Panc1 (cell line): ENCODE data around the gene ENTPD6. TPM values are rescaled to one million over a fixed set of nuclear protein-coding genes. Genes with fewer than 3 reads are reported as not detected.

Source experiments
- ATAC-seq: fragments of 200-7000 bp; cut with Tn5 transposase; 2 replicates; pipeline ENCODE4 v1.9.1; 2020; ENCODE audit warnings: mild to moderate bottlenecking, moderate library complexity
- BruUV-seq: library from RNA; stranded (reverse); fragments of 400-500 nt; replicated peaks from 2 replicates; lab custom pipeline; 2021; lab: Mats Ljungman, UMichigan
- CTCF ChIA-PET: fragments of 300-600 bp; sonication (Branson Sonifier 250); formaldehyde crosslinking; loops from one replicate; lab custom pipeline; 2022; ENCODE audit warnings: antibody characterized with exemption; lab: Charles Lee
- POLR2A ChIA-PET: fragments of 300-600 bp; sonication (Branson Sonifier 250); formaldehyde crosslinking; loops from one replicate; lab custom pipeline; 2022; ENCODE audit warnings: antibody characterized with exemption; lab: Charles Lee
- DNase-seq: peaks from one replicate; pipeline ENCODE4 v3.0.0-alpha.2; 2010; ENCODE audit warnings: low read depth, low spot score
- H3K27ac ChIP-seq: 2 replicates; pipeline ENCODE4 v1.5.1; 2011; ENCODE audit warnings: mild to moderate bottlenecking, low read length, inconsistent platforms
- H3K27me3 ChIP-seq: fragments of 200-500 bp; sonication (Bioruptor generic); 2 replicates; pipeline ENCODE4 v1.6.0; 2014; ENCODE audit warnings: low read length, inconsistent platforms; ENCODE audit not compliant: control insufficient read depth, insufficient read depth
- H3K36me3 ChIP-seq: fragments of 200-500 bp; sonication (Bioruptor generic); 2 replicates; pipeline ENCODE4 v1.5.1; 2014; ENCODE audit warnings: inconsistent platforms, mild to moderate bottlenecking, low read length, moderate library complexity; ENCODE audit not compliant: control insufficient read depth, insufficient read depth
- H3K4me1 ChIP-seq: 2 replicates; pipeline ENCODE4 v1.5.1; 2011; ENCODE audit warnings: inconsistent platforms, mild to moderate bottlenecking, low read length, moderate library complexity; ENCODE audit not compliant: control insufficient read depth, insufficient read depth
- H3K4me3 ChIP-seq, 2 experiments: 2 replicates each; pipeline ENCODE4 v1.5.1; 2011 to 2012; ENCODE audit warnings: low read depth in 2 of 2, low read length in 2 of 2, mild to moderate bottlenecking in 2 of 2, inconsistent platforms in 1 of 2, moderate library complexity in 1 of 2
- H3K9me3 ChIP-seq: fragments of 200-500 bp; sonication (Bioruptor generic); 2 replicates; pipeline ENCODE4 v1.5.1; 2014; ENCODE audit warnings: low read depth, mild to moderate bottlenecking, inconsistent platforms, low read length, moderate library complexity; ENCODE audit not compliant: control insufficient read depth, insufficient read depth
- CTCF ChIP-seq: fragments of 450-650 bp; IDR thresholded peaks from 2 replicates; pipeline ENCODE4 v1.5.1; 2017; ENCODE audit warnings: mild to moderate bottlenecking
- POLR2AphosphoS5 ChIP-seq: IDR thresholded peaks from 2 replicates; pipeline ENCODE4 v1.6.1; 2012; ENCODE audit warnings: mild to moderate bottlenecking, low read depth, low read length, moderate library complexity
- SIN3A ChIP-seq: IDR thresholded peaks from 2 replicates; pipeline ENCODE4 v1.6.1; 2012; ENCODE audit warnings: low read depth, mild to moderate bottlenecking, low read length, moderate library complexity, borderline replicate concordance; ENCODE audit not compliant: insufficient read depth
- TCF7L2 ChIP-seq: IDR thresholded peaks from 2 replicates; pipeline ENCODE4 v1.6.1; 2011; ENCODE audit warnings: mild to moderate bottlenecking, low read depth, low read length, inconsistent platforms
- in situ Hi-C: cut with HindIII; loops from 2 replicates; pipeline ENCODE4 v1.10.0; 2016; ENCODE audit warnings: low sequenced_read_pairs, low pct_unique_long_range_greater_than_20kb
- intact Hi-C: fragments of 100-400 bp; cut with micrococcal nuclease; formaldehyde crosslinking; loops from one replicate; pipeline ENCODE4 v1.10.0; 2022; ENCODE audit not compliant: unreplicated experiment
- total RNA-seq: library from RNA; stranded (reverse); gene quantifications from one replicate; pipeline ENCODE4 v1.2.1, GENCODE V29; 2021; ENCODE audit not compliant: unreplicated experiment
- TF ChIP-seq, protein P1 (sequence below), 2 experiments: IDR thresholded peaks; 2 replicates each; pipeline ENCODE4 v1.6.1; 2011 to 2012; ENCODE audit warnings: low read depth in 2 of 2, control low read depth in 1 of 2, low read length in 1 of 2, mild to moderate bottlenecking in 1 of 2, moderate library complexity in 1 of 2; ENCODE audit not compliant: insufficient read depth in 1 of 2

ENTPD6 gene
- total RNA-seq, 1 experiment from 2014 or later = 108 TPM

GRCh38 chr20:25194333-25194972 is 1.1 kb upstream of the ENTPD6 start:
- Histone ChIP-seq H3K9me3 (no peaks in the 10 kb centered on the region), H3K4me1 (peaks cover 35% of the 10 kb centered on the region), H3K27ac (peak overlapping the region; percentile 92), H3K4me3 (no peak overlapping the region; a peak in 1 of 4 replicates), H3K27me3 (no peaks in the 10 kb centered on the region), H3K36me3 (peaks cover 7% of the 10 kb centered on the region; the same call in 1 of the 2 replicates)
- ATAC-seq (no peak), DNase-seq (no peak)
- ChIA-PET CTCF (interaction anchor here (1.2 kb wide), 1 partner anchor 162 kb away, joined by 3 read pairs; no protein-coding TSS in a partner anchor), POLR2A (no interaction called here)
- TF ChIP-seq POLR2AphosphoS5 (no peak), TCF7L2 (no peak), SIN3A (no peak), CTCF (no peak)
- TF ChIP-seq, protein P1, sequence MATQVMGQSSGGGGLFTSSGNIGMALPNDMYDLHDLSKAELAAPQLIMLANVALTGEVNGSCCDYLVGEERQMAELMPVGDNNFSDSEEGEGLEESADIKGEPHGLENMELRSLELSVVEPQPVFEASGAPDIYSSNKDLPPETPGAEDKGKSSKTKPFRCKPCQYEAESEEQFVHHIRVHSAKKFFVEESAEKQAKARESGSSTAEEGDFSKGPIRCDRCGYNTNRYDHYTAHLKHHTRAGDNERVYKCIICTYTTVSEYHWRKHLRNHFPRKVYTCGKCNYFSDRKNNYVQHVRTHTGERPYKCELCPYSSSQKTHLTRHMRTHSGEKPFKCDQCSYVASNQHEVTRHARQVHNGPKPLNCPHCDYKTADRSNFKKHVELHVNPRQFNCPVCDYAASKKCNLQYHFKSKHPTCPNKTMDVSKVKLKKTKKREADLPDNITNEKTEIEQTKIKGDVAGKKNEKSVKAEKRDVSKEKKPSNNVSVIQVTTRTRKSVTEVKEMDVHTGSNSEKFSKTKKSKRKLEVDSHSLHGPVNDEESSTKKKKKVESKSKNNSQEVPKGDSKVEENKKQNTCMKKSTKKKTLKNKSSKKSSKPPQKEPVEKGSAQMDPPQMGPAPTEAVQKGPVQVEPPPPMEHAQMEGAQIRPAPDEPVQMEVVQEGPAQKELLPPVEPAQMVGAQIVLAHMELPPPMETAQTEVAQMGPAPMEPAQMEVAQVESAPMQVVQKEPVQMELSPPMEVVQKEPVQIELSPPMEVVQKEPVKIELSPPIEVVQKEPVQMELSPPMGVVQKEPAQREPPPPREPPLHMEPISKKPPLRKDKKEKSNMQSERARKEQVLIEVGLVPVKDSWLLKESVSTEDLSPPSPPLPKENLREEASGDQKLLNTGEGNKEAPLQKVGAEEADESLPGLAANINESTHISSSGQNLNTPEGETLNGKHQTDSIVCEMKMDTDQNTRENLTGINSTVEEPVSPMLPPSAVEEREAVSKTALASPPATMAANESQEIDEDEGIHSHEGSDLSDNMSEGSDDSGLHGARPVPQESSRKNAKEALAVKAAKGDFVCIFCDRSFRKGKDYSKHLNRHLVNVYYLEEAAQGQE (IDR thresholded peaks at IDR 0.05; ENCODE audit: insufficient read depth in 1 of 2, low read depth in 2 of 2, low read length in 1 of 2) = no peak
- intact Hi-C loops (no loop called here), in situ Hi-C loops (no loop called here)
- no TSS peak for BruUV-seq

DNA sequence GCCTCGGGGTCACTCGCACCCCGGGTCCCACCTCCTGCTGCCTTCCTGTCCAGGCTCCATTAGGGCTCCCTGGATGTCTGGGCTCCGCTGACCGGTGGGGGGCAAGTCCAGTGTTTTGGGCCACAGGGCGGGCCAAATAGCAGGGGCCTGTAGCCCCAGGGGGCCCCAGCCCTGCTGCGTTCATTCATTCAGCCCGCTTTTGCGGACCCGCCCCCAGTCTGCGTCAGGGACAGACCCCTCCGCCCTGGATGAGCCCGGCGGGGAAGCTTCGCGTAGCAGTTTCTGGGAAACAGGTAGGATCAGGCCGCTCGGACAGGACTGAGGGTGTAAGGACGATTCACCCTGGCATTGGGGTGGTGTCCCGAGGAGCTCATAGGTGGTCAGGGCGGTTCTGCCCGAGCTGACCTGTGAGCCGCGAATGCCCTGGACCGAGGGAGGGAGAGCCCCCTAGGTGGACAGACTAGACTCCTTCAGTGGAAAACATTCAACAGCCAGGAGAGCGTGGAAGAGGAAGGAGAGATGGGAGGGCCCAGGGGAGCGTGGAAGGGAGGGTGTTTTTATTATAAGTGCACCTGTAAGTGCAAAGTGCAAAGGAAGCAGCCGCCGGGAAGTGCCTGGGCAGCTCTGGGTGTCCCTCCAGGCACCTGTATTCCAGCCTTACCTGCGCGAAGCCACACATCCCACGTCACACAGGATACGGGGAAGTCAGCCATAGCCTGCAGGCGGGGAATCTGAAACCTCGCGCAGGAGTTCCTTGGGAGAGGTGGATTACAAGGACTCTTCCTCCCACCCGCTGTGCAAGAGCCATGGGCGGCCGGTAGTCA is 662 bp downstream of the ENTPD6 start:
- H3K27ac ChIP-seq = peak overlapping the region; percentile 92
- DNase-seq (no peak), ATAC-seq (peak; percentile 54)
- intact Hi-C loops (loop anchor here (5.0 kb wide), 1 partner anchor 204 kb away; the partner anchor contains the start of gene APMAP), in situ Hi-C loops (no loop called here)
- H3K4me1 ChIP-seq = peaks cover 36% of the 10 kb centered on the region
- TF ChIP-seq POLR2AphosphoS5 (no peak), CTCF (no peak), TCF7L2 (no peak), SIN3A (0 out of 2 replicates have a peak, but pooled peaks have one; percentile 58)
- TF ChIP-seq, protein P1 (IDR thresholded peaks at IDR 0.05; ENCODE audit: insufficient read depth in 1 of 2, low read depth in 2 of 2, low read length in 1 of 2) = no peak
- ChIA-PET CTCF (no interaction called here), POLR2A (no interaction called here)
- no peaks in the 10 kb centered on the region for H3K9me3 ChIP-seq
- no TSS peak for BruUV-seq
- H3K27me3 ChIP-seq = no peaks in the 10 kb centered on the region
- H3K36me3 ChIP-seq = peaks cover 7% of the 10 kb centered on the region; the same call in 1 of the 2 replicates
- H3K4me3 ChIP-seq = peak overlapping the region; percentile 77 to 85
